Left renal cortex interstitium (tissue), 4 donors: ENCODE measurements around the gene OR52M1. TPM values are rescaled to one million over a fixed set of nuclear protein-coding genes. Genes with fewer than 3 reads are reported as not detected.
"Not testable (repeated sequence)": the region's sequence is repeated elsewhere in the genome, so short reads cannot be mapped to it uniquely, and the experiment has no call there.

ENCODE experiments used
- DNase-seq, 4 donors: peaks; one replicate each; pipeline ENCODE4 v3.0.0-alpha.2; 2013; ENCODE audit warnings: low read depth in 4 of 4, low spot score in 2 of 4, missing footprints in 1 of 4
- polyA plus RNA-seq, 4 donors: library from polyadenylated mRNA; unstranded; fragments of 120-200 nt; gene quantifications; one replicate each; pipeline ENCODE4 v1.2.1, GENCODE V29; 2013; ENCODE audit not compliant: insufficient read length in 4 of 4

OR52M1 gene
- not detected for polyA plus RNA-seq

- DNase-seq = no peak
These were observed at the start of gene OR52M1 for GRCh38 chr11:4544891-4545290. TSS of gene OR52M1 (plus strand) at chr11:4545191. CDS start at chr11:4545191, 0 bp downstream.

- no peak for DNase-seq
These were observed 49.5 kb upstream of the OR52M1 start for GRCh38 chr11:4495487-4495886.

- no peak for DNase-seq
These were observed 49.0 kb upstream of the OR52M1 start for GRCh38 chr11:4495986-4496385.

- DNase-seq = no peak
These were observed 48.3 kb upstream of the OR52M1 start for GRCh38 chr11:4496557-4497248.

GRCh38 chr11:4508886-4509285 lies 36.1 kb upstream of the OR52M1 start:
- no peak for DNase-seq

GRCh38 chr11:4511282-4512245 lies 33.4 kb upstream of the OR52M1 start:
- DNase-seq = no peak

- DNase-seq = no peak
These were observed 30.8 kb upstream of the OR52M1 start for GRCh38 chr11:4514196-4514595.

GRCh38 chr11:4522339-4522738 lies 22.7 kb upstream of the OR52M1 start:
- no peak for DNase-seq

GRCh38 chr11:4522752-4523151 lies 22.2 kb upstream of the OR52M1 start:
- no peak for DNase-seq

- DNase-seq = no peak
These were observed 21.3 kb upstream of the OR52M1 start for GRCh38 chr11:4523666-4524065.

- DNase-seq = no peak
These were observed 17.1 kb upstream of the OR52M1 start for GRCh38 chr11:4527926-4528325.

- DNase-seq = not testable (repeated sequence)
These were observed 13.3 kb upstream of the OR52M1 start for GRCh38 chr11:4531686-4532085.

- no peak for DNase-seq
These were observed 5.3 kb upstream of the OR52M1 start for GRCh38 chr11:4539603-4540219.

- DNase-seq = no peak
These were observed 3.9 kb upstream of the OR52M1 start for GRCh38 chr11:4541071-4541470.

GRCh38 chr11:4543561-4543960 lies 1.4 kb upstream of the OR52M1 start:
- DNase-seq = no peak

- no peak for DNase-seq
These were observed 1.9 kb downstream of the OR52M1 start for GRCh38 chr11:4546878-4547277.

- DNase-seq = no peak
These were observed 2.4 kb downstream of the OR52M1 start for GRCh38 chr11:4547416-4547815.

GRCh38 chr11:4551346-4551979 lies 6.5 kb downstream of the OR52M1 start:
- DNase-seq = no peak

GRCh38 chr11:4559527-4560440 lies 14.8 kb downstream of the OR52M1 start:
- DNase-seq = no peak

GRCh38 chr11:4560467-4560866 lies 15.5 kb downstream of the OR52M1 start:
- peak in 1 of 4 donors; percentile 23 for DNase-seq
